HG02571 (cell line): ENCODE results near the gene TAB2.

Source experiments
- ATAC-seq: cut with Tn5 transposase; IDR thresholded peaks from one replicate; pipeline ENCODE4 v1.9.1; 2021; ENCODE audit warnings: mild to moderate bottlenecking, moderate library complexity; ENCODE audit not compliant: unreplicated experiment

The TAB2 gene

GRCh38 chr6:149317644-149318571, at the start of gene TAB2:
TAB2 (plus strand) TSS chr6:149317712; CDS start chr6:149369998, 52,286 bp downstream.
- peak; percentile 23 for ATAC-seq

- ATAC-seq = no peak
These were observed 49.4 kb upstream of the TAB2 start for GRCh38 chr6:149268146-149268545.

GRCh38 chr6:149268768-149269167, 48.7 kb upstream of the TAB2 start:
- ATAC-seq = no peak

- ATAC-seq = no peak
These were observed 46.9 kb upstream of the TAB2 start for GRCh38 chr6:149270616-149271015.

- ATAC-seq = no peak
These were observed 45.9 kb upstream of the TAB2 start for GRCh38 chr6:149271348-149272340.

- no peak for ATAC-seq
These were observed 44.2 kb upstream of the TAB2 start for GRCh38 chr6:149273318-149273717.

GRCh38 chr6:149275621-149276020, 41.9 kb upstream of the TAB2 start:
- no peak for ATAC-seq

GRCh38 chr6:149277621-149278020, 39.9 kb upstream of the TAB2 start:
- no peak for ATAC-seq

- no peak for ATAC-seq
These were observed 38.5 kb upstream of the TAB2 start for GRCh38 chr6:149278997-149279396.

GRCh38 chr6:149284904-149285303, 32.6 kb upstream of the TAB2 start:
- no peak for ATAC-seq

GRCh38 chr6:149285626-149286025, 31.9 kb upstream of the TAB2 start:
- no peak for ATAC-seq

- no peak for ATAC-seq
These were observed 30.6 kb upstream of the TAB2 start for GRCh38 chr6:149286905-149287304.

GRCh38 chr6:149289192-149289781, 28.2 kb upstream of the TAB2 start:
- ATAC-seq = no peak

- ATAC-seq = no peak
These were observed 27.5 kb upstream of the TAB2 start for GRCh38 chr6:149289966-149290365.

GRCh38 chr6:149293244-149293643, 24.3 kb upstream of the TAB2 start:
- ATAC-seq = no peak

GRCh38 chr6:149300563-149300962, 16.9 kb upstream of the TAB2 start:
- ATAC-seq = no peak

GRCh38 chr6:149302723-149303122, 14.8 kb upstream of the TAB2 start:
- ATAC-seq = no peak

GRCh38 chr6:149303468-149303867, 14.0 kb upstream of the TAB2 start:
- ATAC-seq = no peak

- ATAC-seq = no peak
These were observed 12.1 kb upstream of the TAB2 start for GRCh38 chr6:149305372-149305771.

- ATAC-seq = no peak
These were observed 10.5 kb upstream of the TAB2 start for GRCh38 chr6:149306967-149307366.

- no peak for ATAC-seq
These were observed 6.2 kb upstream of the TAB2 start for GRCh38 chr6:149311293-149311692.
